CD4-positive, alpha-beta T cell (primary cell): ENCODE data around the gene ESR1. TPM values are rescaled to one million over a fixed set of nuclear protein-coding genes. Genes with fewer than 3 reads are reported as not detected.

ENCODE experiments used
- ATAC-seq: fragments of 200-7000 bp; cut with Tn5 transposase; one replicate; pipeline ENCODE4 v1.10.0; 2022; ENCODE audit warnings: mild to moderate bottlenecking; ENCODE audit not compliant: poor library complexity
- CTCF ChIA-PET: fragments of 350-600 bp; sonication (Branson Sonifier 250); formaldehyde crosslinking; loops from one replicate; lab custom pipeline; 2021; ENCODE audit warnings: antibody characterized with exemption, inconsistent platforms; lab: Charles Lee
- POLR2A ChIA-PET: fragments of 350-600 bp; sonication (Branson Sonifier 250); formaldehyde crosslinking; loops from one replicate; lab custom pipeline; 2021; ENCODE audit warnings: antibody characterized with exemption, inconsistent platforms; lab: Charles Lee
- DNase-seq, 14 experiments: peaks; one replicate each; pipeline ENCODE4 v3.0.0-alpha.2; 2013 to 2020; ENCODE audit warnings: mixed read lengths in 2 of 14
- H3K27ac ChIP-seq, 2 donors: one replicate each; pipeline versions ENCODE4 v1.5.1 to v1.7.0; 2013; ENCODE audit warnings: low read length in 2 of 2, low read depth in 1 of 2, mild to moderate bottlenecking in 1 of 2
- H3K27me3 ChIP-seq, 2 experiments: 1 replicate in 1 of 2; 2 replicates in 1 of 2; pipeline versions ENCODE4 v1.6.1 to v1.7.0; 2013; ENCODE audit warnings: low read length in 2 of 2, control low read depth in 1 of 2, mild to moderate bottlenecking in 1 of 2, moderate library complexity in 1 of 2; ENCODE audit not compliant: insufficient read depth in 2 of 2, control insufficient read depth in 1 of 2
- H3K36me3 ChIP-seq: one replicate; pipeline ENCODE4 v1.6.1; 2013; ENCODE audit warnings: low read length, control low read depth; ENCODE audit not compliant: insufficient read depth
- H3K4me1 ChIP-seq: one replicate; pipeline ENCODE4 v1.6.1; 2013; ENCODE audit warnings: low read length, control low read depth; ENCODE audit not compliant: insufficient read depth
- H3K4me3 ChIP-seq: one replicate; pipeline ENCODE4 v1.5.1; 2013; ENCODE audit warnings: mild to moderate bottlenecking, low read length, moderate library complexity
- H3K9me3 ChIP-seq, 2 experiments: 1 replicate in 1 of 2; 2 replicates in 1 of 2; pipeline versions ENCODE4 v1.6.1 to v1.7.0; 2013; ENCODE audit warnings: low read length in 2 of 2, mild to moderate bottlenecking in 2 of 2, control low read depth in 1 of 2, moderate library complexity in 1 of 2; ENCODE audit not compliant: control insufficient read depth in 1 of 2, insufficient read depth in 1 of 2
- H3K27ac Mint-ChIP-seq: one replicate; pipeline ENCODE4 v1.8.0; 2020; ENCODE audit warnings: mixed read lengths
- H3K27me3 Mint-ChIP-seq: one replicate; pipeline ENCODE4 v1.8.0; 2021; ENCODE audit warnings: mixed read lengths
- H3K36me3 Mint-ChIP-seq: one replicate; pipeline ENCODE4 v1.8.0; 2021; ENCODE audit warnings: low read depth, mixed read lengths
- H3K4me1 Mint-ChIP-seq: one replicate; pipeline ENCODE4 v1.8.0; 2021; ENCODE audit warnings: low read depth, mixed read lengths
- H3K4me3 Mint-ChIP-seq: one replicate; pipeline ENCODE4 v1.8.0; 2020; ENCODE audit warnings: mild to moderate bottlenecking, mixed read lengths
- H3K9me3 Mint-ChIP-seq: one replicate; pipeline ENCODE4 v1.8.0; 2020; ENCODE audit warnings: mixed read lengths
- intact Hi-C, 2 experiments: fragments of 100-400 bp; cut with DNase I in 1 of 2; cut with micrococcal nuclease in 1 of 2; formaldehyde crosslinking; loops; one replicate each; pipeline versions ENCODE4 v1.15.1 to v1.9.0; 2023 to 2025; cut with DNase I, micrococcal nuclease
- polyA plus RNA-seq, 2 donors: library from polyadenylated mRNA; unstranded; fragments of 120-200 nt; gene quantifications; one replicate each; pipeline ENCODE4 v1.2.1, GENCODE V29; 2013
- total RNA-seq, 174 experiments: library from RNA in 2 of 174; stranded (reverse) in 2 of 174; gene quantifications; one replicate each; pipeline ENCODE4 v1.2.3 and lab custom pipeline; 2021 to 2026
- TF ChIP-seq, protein P1 (sequence below): fragments of 200-600 bp; IDR thresholded peaks from one replicate; pipeline ENCODE4 v1.8.0; 2022; ENCODE audit warnings: antibody characterized with exemption, mild to moderate bottlenecking

ESR1 gene
- total RNA-seq: 1 to 10 TPM; 2.6 to 2.8 TPM
- polyA plus RNA-seq (2013, experiment 1 of 2): 3.7 TPM
- 5.1 TPM for polyA plus RNA-seq (2013, experiment 2 of 2)
- 0 to 23.0 (median 2.8) reads per million in 172 experiments for total RNA-seq (lab: John Stamatoyannopoulos, UW)

- TF ChIP-seq, protein P1, sequence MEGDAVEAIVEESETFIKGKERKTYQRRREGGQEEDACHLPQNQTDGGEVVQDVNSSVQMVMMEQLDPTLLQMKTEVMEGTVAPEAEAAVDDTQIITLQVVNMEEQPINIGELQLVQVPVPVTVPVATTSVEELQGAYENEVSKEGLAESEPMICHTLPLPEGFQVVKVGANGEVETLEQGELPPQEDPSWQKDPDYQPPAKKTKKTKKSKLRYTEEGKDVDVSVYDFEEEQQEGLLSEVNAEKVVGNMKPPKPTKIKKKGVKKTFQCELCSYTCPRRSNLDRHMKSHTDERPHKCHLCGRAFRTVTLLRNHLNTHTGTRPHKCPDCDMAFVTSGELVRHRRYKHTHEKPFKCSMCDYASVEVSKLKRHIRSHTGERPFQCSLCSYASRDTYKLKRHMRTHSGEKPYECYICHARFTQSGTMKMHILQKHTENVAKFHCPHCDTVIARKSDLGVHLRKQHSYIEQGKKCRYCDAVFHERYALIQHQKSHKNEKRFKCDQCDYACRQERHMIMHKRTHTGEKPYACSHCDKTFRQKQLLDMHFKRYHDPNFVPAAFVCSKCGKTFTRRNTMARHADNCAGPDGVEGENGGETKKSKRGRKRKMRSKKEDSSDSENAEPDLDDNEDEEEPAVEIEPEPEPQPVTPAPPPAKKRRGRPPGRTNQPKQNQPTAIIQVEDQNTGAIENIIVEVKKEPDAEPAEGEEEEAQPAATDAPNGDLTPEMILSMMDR: no peak
- peak in 1 of 14 experiments; percentile 0 for DNase-seq
- ChIA-PET CTCF (no interaction called here), POLR2A (no interaction called here)
- Histone ChIP-seq H3K9me3 (peaks cover 0 to 13% of the 10 kb centered on the region in 2 experiments), H3K27ac (no peak within 1 kb of the TSS), H3K4me1 (peaks cover 13% of the 10 kb centered on the region), H3K4me3 (peak within 1 kb of the TSS; percentile 32), H3K36me3 (no peaks in the 10 kb centered on the region), H3K27me3 (peaks cover 21 to 49% of the 10 kb centered on the region in 2 experiments)
- H3K27me3 Mint-ChIP-seq: peaks cover 66% of the 10 kb centered on the region
- ATAC-seq: no peak
- intact Hi-C loops: no loop called here
- no peak within 1 kb of the TSS for H3K27ac Mint-ChIP-seq
- H3K4me3 Mint-ChIP-seq: peak within 1 kb of the TSS; percentile 58
- H3K9me3 Mint-ChIP-seq: no peaks in the 10 kb centered on the region
- H3K36me3 Mint-ChIP-seq: no peaks in the 10 kb centered on the region
- H3K4me1 Mint-ChIP-seq: peaks cover 15% of the 10 kb centered on the region
Observed at GRCh38 chr6:151807513-151808370, at the start of gene ESR1. Gene ESR1 (plus strand): TSS chr6:151807682. CDS start chr6:151807913, 231 bp downstream.

DNA sequence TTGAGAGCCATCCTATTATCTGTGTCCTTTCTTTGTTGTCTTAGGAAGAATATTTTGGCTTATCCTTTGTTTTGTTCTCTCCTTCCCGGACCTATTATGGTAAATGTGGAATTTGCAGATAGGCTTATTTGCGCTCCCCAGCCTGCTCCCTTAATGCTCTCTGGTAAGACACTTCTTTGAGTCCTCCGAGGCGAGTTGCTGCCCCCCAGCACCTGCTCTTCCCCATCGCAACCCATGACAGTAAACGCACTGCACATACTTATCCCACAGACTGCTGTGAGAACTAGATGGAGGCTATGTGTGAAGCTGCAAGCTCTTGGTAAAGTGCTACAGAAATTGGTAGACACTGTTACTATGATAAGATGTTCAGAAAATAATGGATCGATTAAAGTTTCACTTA is 47.0 kb upstream of the ESR1 start:
- Mint-ChIP-seq H3K4me1 (peaks cover 41% of the 10 kb centered on the region), H3K27ac (no peak overlapping the region), H3K4me3 (no peak overlapping the region), H3K27me3 (peaks cover 7% of the 10 kb centered on the region), H3K36me3 (no peaks in the 10 kb centered on the region), H3K9me3 (no peaks in the 10 kb centered on the region)
- CTCF ChIA-PET: no interaction called here
- Histone ChIP-seq H3K27me3 (no peaks in the 10 kb centered on the region), H3K4me1 (peaks cover 4% of the 10 kb centered on the region), H3K36me3 (no peaks in the 10 kb centered on the region), H3K4me3 (no peak overlapping the region), H3K27ac (no peak overlapping the region), H3K9me3 (no peaks in the 10 kb centered on the region)
- intact Hi-C loops: loop anchor here in 1 of 2 experiments (10.0 kb wide), 2 partner anchors 364 to 594 kb away; no protein-coding TSS in a partner anchor
- POLR2A ChIA-PET: no interaction called here
- ATAC-seq: no peak
- no peak for DNase-seq
- TF ChIP-seq, protein P1: no peak

DNA sequence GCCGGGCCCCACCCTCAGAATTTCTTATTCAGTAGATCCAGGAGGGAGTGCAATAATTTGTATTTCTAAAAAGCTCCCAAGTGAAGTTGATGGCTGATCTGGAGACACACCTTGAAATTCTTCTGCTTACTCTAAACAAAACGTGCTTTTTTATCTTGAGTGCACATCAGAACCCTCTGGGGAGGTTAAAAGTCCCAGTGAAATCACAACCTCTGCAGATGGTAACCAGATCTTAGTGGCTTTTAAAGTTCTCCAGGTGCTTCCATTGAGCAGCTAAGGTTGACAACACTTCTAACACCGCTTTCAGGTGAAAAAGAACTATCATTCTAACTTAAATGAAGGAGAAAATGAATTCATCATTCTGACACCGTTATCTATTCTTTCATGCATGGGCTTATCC is 45.6 kb upstream of the ESR1 start:
- POLR2A ChIA-PET: interaction anchor here (0.6 kb wide), 1 partner anchor 16 kb away, joined by 4 read pairs; no protein-coding TSS in a partner anchor
- H3K27ac Mint-ChIP-seq: no peak overlapping the region
- TF ChIP-seq, protein P1: no peak
- peaks cover 40% of the 10 kb centered on the region for H3K4me1 Mint-ChIP-seq
- Histone ChIP-seq H3K27ac (no peak overlapping the region), H3K36me3 (no peaks in the 10 kb centered on the region), H3K9me3 (no peaks in the 10 kb centered on the region), H3K4me3 (no peak overlapping the region), H3K27me3 (no peaks in the 10 kb centered on the region), H3K4me1 (peaks cover 4% of the 10 kb centered on the region)
- intact Hi-C loops: loop anchor here in 1 of 2 experiments (2.0 to 10.0 kb wide), 3 partner anchors 363 to 593 kb away; no protein-coding TSS in a partner anchor
- H3K27me3 Mint-ChIP-seq: peaks cover 10% of the 10 kb centered on the region
- H3K9me3 Mint-ChIP-seq: no peaks in the 10 kb centered on the region
- DNase-seq (no peak), ATAC-seq (no peak)
- no peak overlapping the region for H3K4me3 Mint-ChIP-seq
- no peaks in the 10 kb centered on the region for H3K36me3 Mint-ChIP-seq
- CTCF ChIA-PET: no interaction called here
